Stomach (tissue), 4 donors: ENCODE data around the gene GVQW3.

Experiments used
- POLR2AphosphoS5 ChIP-seq, 3 donors: sonication (generic); formaldehyde crosslinking; IDR thresholded peaks; one replicate each; pipeline ENCODE4 v1.6.1; 2016; ENCODE audit warnings: antibody characterized with exemption in 3 of 3
- TF ChIP-seq, protein P1 (sequence below), 7 experiments: fragments of 450-650 bp in 4 of 7; fragments of 200-600 bp in 3 of 7; sonication (generic) in 3 of 7; IDR thresholded peaks; one replicate each; pipeline ENCODE4 v1.5.1; 2016 to 2019; ENCODE audit warnings: antibody characterized with exemption in 7 of 7, control low read depth in 2 of 7, mild to moderate bottlenecking in 1 of 7

GRCh38 chr11:76455331-76455730, 74.2 kb downstream of the GVQW3 start:
- TF ChIP-seq, protein P1, sequence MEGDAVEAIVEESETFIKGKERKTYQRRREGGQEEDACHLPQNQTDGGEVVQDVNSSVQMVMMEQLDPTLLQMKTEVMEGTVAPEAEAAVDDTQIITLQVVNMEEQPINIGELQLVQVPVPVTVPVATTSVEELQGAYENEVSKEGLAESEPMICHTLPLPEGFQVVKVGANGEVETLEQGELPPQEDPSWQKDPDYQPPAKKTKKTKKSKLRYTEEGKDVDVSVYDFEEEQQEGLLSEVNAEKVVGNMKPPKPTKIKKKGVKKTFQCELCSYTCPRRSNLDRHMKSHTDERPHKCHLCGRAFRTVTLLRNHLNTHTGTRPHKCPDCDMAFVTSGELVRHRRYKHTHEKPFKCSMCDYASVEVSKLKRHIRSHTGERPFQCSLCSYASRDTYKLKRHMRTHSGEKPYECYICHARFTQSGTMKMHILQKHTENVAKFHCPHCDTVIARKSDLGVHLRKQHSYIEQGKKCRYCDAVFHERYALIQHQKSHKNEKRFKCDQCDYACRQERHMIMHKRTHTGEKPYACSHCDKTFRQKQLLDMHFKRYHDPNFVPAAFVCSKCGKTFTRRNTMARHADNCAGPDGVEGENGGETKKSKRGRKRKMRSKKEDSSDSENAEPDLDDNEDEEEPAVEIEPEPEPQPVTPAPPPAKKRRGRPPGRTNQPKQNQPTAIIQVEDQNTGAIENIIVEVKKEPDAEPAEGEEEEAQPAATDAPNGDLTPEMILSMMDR (IDR thresholded peaks at IDR 0.05), result no peak
- no peak for TF ChIP-seq POLR2AphosphoS5 (IDR thresholded peaks at IDR 0.05)
